ENCODE results near the gene FUT1. TPM values are rescaled to one million over a fixed set of nuclear protein-coding genes. Genes with fewer than 3 reads are reported as not detected.

FUT1 gene
- total and polyA plus RNA-seq, 9 of the 15 experiments (the other 6 are each of a cell fraction or from before 2014, with no cell fraction given), result 2.3 to 18.5 (median 8.8) TPM

GRCh38 chr19:48738557-48739403, 13.7 kb downstream of the FUT1 start (continued):
- no peak for TF ChIP-seq NR2C2 (CRISPR knock-in tag; IDR thresholded peaks at IDR 0.05)
- peak; percentile 35; the same call in 1 of the 2 replicates for TF ChIP-seq NR2C2 (tag; IDR thresholded peaks at IDR 0.05)
- TF ChIP-seq MLLT1 (IDR thresholded peaks at IDR 0.05), result peak in 1 of 2 experiments; percentile 26; a peak in 1 of 4 replicates
- peak; percentile 9; the same call in 1 of the 2 replicates for TF ChIP-seq PHB2 (IDR thresholded peaks at IDR 0.05; ENCODE audit: low read depth)
- TF ChIP-seq ELF4 (CRISPR knock-in tag; IDR thresholded peaks at IDR 0.05), result peak; percentile 71; the same call in 1 of the 2 replicates
- TF ChIP-seq KDM2B (CRISPR knock-in tag; IDR thresholded peaks at IDR 0.05), result 0 out of 2 replicates have a peak, but pooled peaks have one; percentile 69
- peak; percentile 80 for TF ChIP-seq SUPT5H (IDR thresholded peaks at IDR 0.05)
- no peak for TF ChIP-seq U2AF1 (optimal IDR thresholded peaks at IDR 0.05; ENCODE audit: low read depth, low read length)
- TF ChIP-seq RAD21 (CRISPR knock-in tag; conservative IDR thresholded peaks at IDR 0.05 in 1 of 2, IDR thresholded peaks at IDR 0.05 in 1 of 2), result peak; percentile 81 to 91
- peak in 1 of 2 experiments; percentile 79; a peak in 1 of 4 replicates for TF ChIP-seq SIN3A (IDR thresholded peaks at IDR 0.05; ENCODE audit: borderline replicate concordance in 2 of 2, control insufficient read depth in 1 of 2, low read depth in 2 of 2, low read length in 2 of 2)
- TF ChIP-seq JUN (IDR thresholded peaks at IDR 0.05; ENCODE audit: borderline replicate concordance, low read depth, low read length), result peak; percentile 16; the same call in 1 of the 2 replicates
- 0 out of 2 replicates have a peak, but pooled peaks have one; percentile 52 for TF ChIP-seq JUN (CRISPR knock-in tag; IDR thresholded peaks at IDR 0.05; ENCODE audit: borderline replicate concordance)
- TF ChIP-seq NBN (IDR thresholded peaks at IDR 0.05; ENCODE audit: low read depth), result no peak
- TF ChIP-seq HCFC1 (IDR thresholded peaks at IDR 0.05; ENCODE audit: low read depth, low read length), result peak; percentile 56
- TF ChIP-seq ERF (CRISPR knock-in tag; IDR thresholded peaks at IDR 0.05), result peak; percentile 92; the same call in 1 of the 2 replicates
- TF ChIP-seq GMEB1 (CRISPR knock-in tag; IDR thresholded peaks at IDR 0.05), result peak; percentile 72
- peak; percentile 59 for TF ChIP-seq FIP1L1 (IDR thresholded peaks at IDR 0.05; ENCODE audit: low read depth, low read length, poor library complexity, severe bottlenecking)
- no peak for TF ChIP-seq SAFB2 (IDR thresholded peaks at IDR 0.05; ENCODE audit: borderline replicate concordance, low read depth, low read length, severe bottlenecking)
- TF ChIP-seq TCF15 (CRISPR knock-in tag; IDR thresholded peaks at IDR 0.05), result no peak
- TF ChIP-seq HDAC1 (IDR thresholded peaks at IDR 0.05), result 0 out of 4 replicates have a peak, but pooled peaks of 1 of the 2 experiments have one; percentile 31
- TF ChIP-seq NEUROD1 (IDR thresholded peaks at IDR 0.05; ENCODE audit: borderline replicate concordance, low read depth, low read length, partially characterized antibody), result no peak
- peak; percentile 91 for TF ChIP-seq SMAD4 (CRISPR knock-in tag; conservative IDR thresholded peaks at IDR 0.05)
- no peak for TF ChIP-seq IRF2 (CRISPR knock-in tag; IDR thresholded peaks at IDR 0.05)

Data from K562 (cell line).